ENCODE results near the gene FAU. TPM values are rescaled to one million over a fixed set of nuclear protein-coding genes. Genes with fewer than 3 reads are reported as not detected.

The FAU gene
- 1,067 TPM for total RNA-seq
- polyA plus RNA-seq: 1,132 TPM
- long read RNA-seq, donor 1, transcript FAU-209 (4 exons, 697 nt): minor isoform, 6 of 100 reads
- long read RNA-seq, donor 1, transcript FAU-207 (5 exons, 847 nt): major isoform, 71 of 100 reads
- long read RNA-seq, donor 1, partial matches to known transcripts: 16 of 100 reads
- long read RNA-seq, donor 1, other reads (novel, unspliced or antisense): 0 of 100 reads
- long read RNA-seq, donor 2: 0 reads
- long read RNA-seq, donor 3, transcript FAU-202 (3 exons, 533 nt): minor isoform, 12 of 1,579 reads
- long read RNA-seq, donor 3, transcript FAU-209 (4 exons, 697 nt): minor isoform, 101 of 1,579 reads
- long read RNA-seq, donor 3, transcript FAU-207 (5 exons, 847 nt): major isoform, 1,196 of 1,579 reads
- long read RNA-seq, donor 3, transcript FAU-208 (1 exons, 1,484 nt): minor isoform, 27 of 1,579 reads
- long read RNA-seq, donor 3, partial matches to known transcripts: 104 of 1,579 reads
- long read RNA-seq, donor 3, other reads (novel, unspliced or antisense): 135 of 1,579 reads
- long read RNA-seq, donor 4, transcript FAU-209 (4 exons, 697 nt): minor isoform, 34 of 484 reads
- long read RNA-seq, donor 4, transcript FAU-208 (1 exons, 1,484 nt): minor isoform, 24 of 484 reads
- long read RNA-seq, donor 4, transcript FAU-207 (5 exons, 847 nt): major isoform, 340 of 484 reads
- long read RNA-seq, donor 4, partial matches to known transcripts: 56 of 484 reads
- long read RNA-seq, donor 4, other reads (novel, unspliced or antisense): 24 of 484 reads
- long read RNA-seq, donor 5, transcript FAU-208 (1 exons, 1,484 nt): minor isoform, 39 of 1,852 reads
- long read RNA-seq, donor 5, transcript FAU-209 (4 exons, 697 nt): minor isoform, 84 of 1,852 reads
- long read RNA-seq, donor 5, transcript FAU-207 (5 exons, 847 nt): major isoform, 1,392 of 1,852 reads
- long read RNA-seq, donor 5, transcript FAU-202 (3 exons, 533 nt): minor isoform, 11 of 1,852 reads
- long read RNA-seq, donor 5, partial matches to known transcripts: 161 of 1,852 reads
- long read RNA-seq, donor 5, other reads (novel, unspliced or antisense): 164 of 1,852 reads
- long read RNA-seq, donor 6, transcript FAU-202 (3 exons, 533 nt): minor isoform, 6 of 513 reads
- long read RNA-seq, donor 6, transcript FAU-208 (1 exons, 1,484 nt): minor isoform, 7 of 513 reads
- long read RNA-seq, donor 6, transcript FAU-207 (5 exons, 847 nt): major isoform, 394 of 513 reads
- long read RNA-seq, donor 6, transcript FAU-209 (4 exons, 697 nt): minor isoform, 47 of 513 reads
- long read RNA-seq, donor 6, partial matches to known transcripts: 30 of 513 reads
- long read RNA-seq, donor 6, other reads (novel, unspliced or antisense): 28 of 513 reads
- long read RNA-seq, donor 7, transcript FAU-208 (1 exons, 1,484 nt): minor isoform, 37 of 838 reads
- long read RNA-seq, donor 7, transcript FAU-209 (4 exons, 697 nt): minor isoform, 41 of 838 reads
- long read RNA-seq, donor 7, transcript FAU-207 (5 exons, 847 nt): major isoform, 559 of 838 reads
- long read RNA-seq, donor 7, transcript FAU-202 (3 exons, 533 nt): minor isoform, 56 of 838 reads
- long read RNA-seq, donor 7, partial matches to known transcripts: 90 of 838 reads
- long read RNA-seq, donor 7, other reads (novel, unspliced or antisense): 50 of 838 reads
- long read RNA-seq, donor 8, transcript FAU-209 (4 exons, 697 nt): minor isoform, 14 of 291 reads
- long read RNA-seq, donor 8, transcript FAU-207 (5 exons, 847 nt): major isoform, 230 of 291 reads
- long read RNA-seq, donor 8, transcript FAU-208 (1 exons, 1,484 nt): minor isoform, 6 of 291 reads
- long read RNA-seq, donor 8, partial matches to known transcripts: 21 of 291 reads
- long read RNA-seq, donor 8, other reads (novel, unspliced or antisense): 14 of 291 reads
- long read RNA-seq, donor 9, transcript FAU-209 (4 exons, 697 nt): minor isoform, 17 of 521 reads
- long read RNA-seq, donor 9, transcript FAU-202 (3 exons, 533 nt): minor isoform, 12 of 521 reads
- long read RNA-seq, donor 9, transcript FAU-208 (1 exons, 1,484 nt): minor isoform, 12 of 521 reads
- long read RNA-seq, donor 9, transcript FAU-207 (5 exons, 847 nt): major isoform, 403 of 521 reads
- long read RNA-seq, donor 9, partial matches to known transcripts: 37 of 521 reads
- long read RNA-seq, donor 9, other reads (novel, unspliced or antisense): 39 of 521 reads
- long read RNA-seq, donor 10, transcript FAU-207 (5 exons, 847 nt): major isoform, 518 of 678 reads
- long read RNA-seq, donor 10, transcript FAU-202 (3 exons, 533 nt): minor isoform, 7 of 678 reads
- long read RNA-seq, donor 10, transcript FAU-209 (4 exons, 697 nt): minor isoform, 28 of 678 reads
- long read RNA-seq, donor 10, transcript FAU-208 (1 exons, 1,484 nt): minor isoform, 21 of 678 reads
- long read RNA-seq, donor 10, partial matches to known transcripts: 47 of 678 reads
- long read RNA-seq, donor 10, other reads (novel, unspliced or antisense): 57 of 678 reads

GRCh38 chr11:65121865-65122696 is at the start of gene FAU, which contains the start of gene MRPL49:
Gene FAU (minus strand): TSS chr11:65122134. CDS start chr11:65121813, 321 bp downstream.
Gene MRPL49 (plus strand): TSS chr11:65122321. CDS start chr11:65122347, 26 bp downstream.
- Histone ChIP-seq H3K4me3 (ENCODE audit: low read length in 2 of 2) (peak within 1 kb of the TSS; percentile 71 to 81), H3K9me3 (ENCODE audit: control insufficient read depth in 2 of 2, insufficient read depth in 1 of 2, low read length in 1 of 2) (peaks cover 0 to under 1% of the 10 kb centered on the region in 2 donors), H3K27me3 (ENCODE audit: control insufficient read depth in 2 of 2, insufficient read depth in 1 of 2, low read length in 1 of 2) (no peaks in the 10 kb centered on the region), H3K36me3 (ENCODE audit: control insufficient read depth in 2 of 2, insufficient read depth in 2 of 2, low read length in 1 of 2) (peaks cover 49 to 65% of the 10 kb centered on the region in 2 donors), H3K4me1 (ENCODE audit: control insufficient read depth in 2 of 2, insufficient read depth in 2 of 2, low read length in 2 of 2) (peaks cover 10 to 26% of the 10 kb centered on the region in 2 donors), H3K27ac (ENCODE audit: low read depth in 1 of 2, low read length in 1 of 2) (peak within 1 kb of the TSS; percentile 92 to 93)
- peak; percentile 96 to 99 (median 98) for DNase-seq (ENCODE audit: low read depth in 6 of 9, low spot score in 9 of 9)
- under 1% methylated on average over 64 of the region's 64 CpGs for WGBS

GRCh38 chr11:65170058-65170534 is 48.2 kb upstream of the FAU start, which contains the start of gene SPDYC:
Gene SPDYC (plus strand): TSS chr11:65170233. CDS start chr11:65171358, 1,125 bp downstream.
- Histone ChIP-seq H3K27me3 (ENCODE audit: control insufficient read depth in 2 of 2, insufficient read depth in 1 of 2, low read length in 1 of 2) (no peaks in the 10 kb centered on the region), H3K9me3 (ENCODE audit: control insufficient read depth in 2 of 2, insufficient read depth in 1 of 2, low read length in 1 of 2) (no peaks in the 10 kb centered on the region), H3K4me3 (ENCODE audit: low read length in 2 of 2) (no peak within 1 kb of the TSS), H3K27ac (ENCODE audit: low read depth in 1 of 2, low read length in 1 of 2) (peak within 1 kb of the TSS in 1 of 2 donors; percentile 50), H3K4me1 (ENCODE audit: control insufficient read depth in 2 of 2, insufficient read depth in 2 of 2, low read length in 2 of 2) (peaks cover 0 to 6% of the 10 kb centered on the region in 2 donors), H3K36me3 (ENCODE audit: control insufficient read depth in 2 of 2, insufficient read depth in 2 of 2, low read length in 1 of 2) (no peaks in the 10 kb centered on the region)
- 98% methylated on average over 21 of the region's 21 CpGs for WGBS
- DNase-seq (ENCODE audit: low read depth in 6 of 9, low spot score in 9 of 9): no peak

GRCh38 chr11:65169164-65169641 is 47.3 kb upstream of the FAU start:
- Histone ChIP-seq H3K27me3 (ENCODE audit: control insufficient read depth in 2 of 2, insufficient read depth in 1 of 2, low read length in 1 of 2) (no peaks in the 10 kb centered on the region), H3K36me3 (ENCODE audit: control insufficient read depth in 2 of 2, insufficient read depth in 2 of 2, low read length in 1 of 2) (no peaks in the 10 kb centered on the region), H3K27ac (ENCODE audit: low read depth in 1 of 2, low read length in 1 of 2) (peak overlapping the region in 1 of 2 donors; percentile 50), H3K4me3 (ENCODE audit: low read length in 2 of 2) (no peak overlapping the region), H3K4me1 (ENCODE audit: control insufficient read depth in 2 of 2, insufficient read depth in 2 of 2, low read length in 2 of 2) (peaks cover 0 to 6% of the 10 kb centered on the region in 2 donors), H3K9me3 (ENCODE audit: control insufficient read depth in 2 of 2, insufficient read depth in 1 of 2, low read length in 1 of 2) (no peaks in the 10 kb centered on the region)
- WGBS: 80% methylated on average over 11 of the region's 11 CpGs
- peak in 1 of 9 donors; percentile 10 for DNase-seq (ENCODE audit: low read depth in 6 of 9, low spot score in 9 of 9)

- no peaks in the 10 kb centered on the region for H3K9me3 ChIP-seq (ENCODE audit: control insufficient read depth in 2 of 2, insufficient read depth in 1 of 2, low read length in 1 of 2)
- DNase-seq (ENCODE audit: low read depth in 6 of 9, low spot score in 9 of 9): no peak
- no peak overlapping the region for H3K4me3 ChIP-seq (ENCODE audit: low read length in 2 of 2)
- no peaks in the 10 kb centered on the region for H3K27me3 ChIP-seq (ENCODE audit: control insufficient read depth in 2 of 2, insufficient read depth in 1 of 2, low read length in 1 of 2)
- H3K27ac ChIP-seq (ENCODE audit: low read depth in 1 of 2, low read length in 1 of 2): no peak overlapping the region
- WGBS: 97% methylated on average over 3 of the region's 3 CpGs
- H3K36me3 ChIP-seq (ENCODE audit: control insufficient read depth in 2 of 2, insufficient read depth in 2 of 2, low read length in 1 of 2): no peaks in the 10 kb centered on the region
- peaks cover 0 to 6% of the 10 kb centered on the region in 2 donors for H3K4me1 ChIP-seq (ENCODE audit: control insufficient read depth in 2 of 2, insufficient read depth in 2 of 2, low read length in 2 of 2)
Observed at GRCh38 chr11:65167656-65168055, 45.7 kb upstream of the FAU start.

DNA sequence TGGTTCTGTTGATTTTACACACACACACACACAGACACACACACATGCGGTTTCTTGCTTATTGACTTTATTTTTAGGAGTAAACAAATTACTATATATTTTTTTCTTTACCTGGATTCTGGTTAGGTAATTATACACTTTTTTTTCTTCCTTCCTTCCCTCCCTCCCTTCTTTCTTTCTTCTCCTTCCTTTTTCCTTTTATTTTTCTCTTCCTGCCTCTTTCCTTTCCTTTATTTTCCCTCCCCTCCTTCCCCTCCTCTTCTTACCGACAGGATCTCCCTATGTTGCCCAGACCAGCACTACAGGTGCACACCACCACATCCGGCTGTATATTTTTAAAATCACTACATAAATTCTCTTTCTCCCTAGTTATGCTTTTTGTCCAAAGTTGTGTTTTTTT is 45.0 kb upstream of the FAU start:
- no peaks in the 10 kb centered on the region for H3K27me3 ChIP-seq (ENCODE audit: control insufficient read depth in 2 of 2, insufficient read depth in 1 of 2, low read length in 1 of 2)
- no peaks in the 10 kb centered on the region for H3K9me3 ChIP-seq (ENCODE audit: control insufficient read depth in 2 of 2, insufficient read depth in 1 of 2, low read length in 1 of 2)
- H3K4me1 ChIP-seq (ENCODE audit: control insufficient read depth in 2 of 2, insufficient read depth in 2 of 2, low read length in 2 of 2): peaks cover 0 to 6% of the 10 kb centered on the region in 2 donors
- no peak for DNase-seq (ENCODE audit: low read depth in 6 of 9, low spot score in 9 of 9)
- H3K4me3 ChIP-seq (ENCODE audit: low read length in 2 of 2): no peak overlapping the region
- 98% methylated on average over 3 of the region's 3 CpGs for WGBS
- no peak overlapping the region for H3K27ac ChIP-seq (ENCODE audit: low read depth in 1 of 2, low read length in 1 of 2)
- H3K36me3 ChIP-seq (ENCODE audit: control insufficient read depth in 2 of 2, insufficient read depth in 2 of 2, low read length in 1 of 2): no peaks in the 10 kb centered on the region

GRCh38 chr11:65165410-65166317 is 43.7 kb upstream of the FAU start:
- WGBS: 87% methylated on average over 31 of the region's 31 CpGs
- DNase-seq (ENCODE audit: low read depth in 6 of 9, low spot score in 9 of 9): no peak
- Histone ChIP-seq H3K27me3 (ENCODE audit: control insufficient read depth in 2 of 2, insufficient read depth in 1 of 2, low read length in 1 of 2) (no peaks in the 10 kb centered on the region), H3K36me3 (ENCODE audit: control insufficient read depth in 2 of 2, insufficient read depth in 2 of 2, low read length in 1 of 2) (no peaks in the 10 kb centered on the region), H3K27ac (ENCODE audit: low read depth in 1 of 2, low read length in 1 of 2) (no peak overlapping the region), H3K9me3 (ENCODE audit: control insufficient read depth in 2 of 2, insufficient read depth in 1 of 2, low read length in 1 of 2) (no peaks in the 10 kb centered on the region), H3K4me3 (ENCODE audit: low read length in 2 of 2) (no peak overlapping the region), H3K4me1 (ENCODE audit: control insufficient read depth in 2 of 2, insufficient read depth in 2 of 2, low read length in 2 of 2) (peaks cover 0 to 6% of the 10 kb centered on the region in 2 donors)
